ENCODE measurements around the gene PACS1. TPM values are rescaled to one million over a fixed set of nuclear protein-coding genes. Genes with fewer than 3 reads are reported as not detected.

Gene PACS1
- total RNA-seq, 1 donor from 2014 or later: 50.8 TPM

GRCh38 chr11:66207816-66208215 lies 137.7 kb downstream of the PACS1 start:
- Histone ChIP-seq H3K27ac (no peak overlapping the region), H3K4me3 (no peak overlapping the region), H3K36me3 (peaks cover 24% of the 10 kb centered on the region), H3K9me3 (peaks cover 2% of the 10 kb centered on the region), H3K4me1 (no peaks in the 10 kb centered on the region), H3K27me3 (ENCODE audit: low read depth) (no peaks in the 10 kb centered on the region)
- intact Hi-C loops (cut with DNase I): no loop called here
- TF ChIP-seq CTCF (IDR thresholded peaks at IDR 0.05): no peak
- ATAC-seq (no peak), DNase-seq (no peak)

DNA sequence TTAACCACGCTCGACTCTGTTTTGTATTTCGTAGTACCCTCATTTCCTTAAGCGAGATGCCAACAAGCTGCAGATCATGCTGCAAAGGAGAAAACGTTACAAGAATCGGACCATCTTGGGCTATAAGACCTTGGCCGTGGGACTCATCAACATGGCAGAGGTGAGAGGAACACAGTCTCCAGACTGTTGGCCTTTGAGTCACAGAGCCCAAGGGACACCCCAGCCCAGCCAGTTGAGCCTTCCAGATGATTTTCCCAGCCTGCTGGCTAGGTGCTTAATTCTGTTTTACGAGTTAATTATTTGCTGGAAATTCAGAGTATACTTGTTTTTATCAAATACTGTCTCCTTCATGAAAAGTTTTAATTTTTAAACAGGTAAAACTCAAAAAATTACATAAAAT lies 141.0 kb downstream of the PACS1 start:
- no peaks in the 10 kb centered on the region for H3K27me3 ChIP-seq (ENCODE audit: low read depth)
- H3K4me3 ChIP-seq: no peak overlapping the region
- H3K27ac ChIP-seq: no peak overlapping the region
- H3K4me1 ChIP-seq: no peaks in the 10 kb centered on the region
- peaks cover 43% of the 10 kb centered on the region for H3K36me3 ChIP-seq
- H3K9me3 ChIP-seq: no peaks in the 10 kb centered on the region
- ATAC-seq (no peak), DNase-seq (no peak)
- intact Hi-C loops (cut with DNase I): no loop called here
- no peak for TF ChIP-seq CTCF (IDR thresholded peaks at IDR 0.05)

DNA sequence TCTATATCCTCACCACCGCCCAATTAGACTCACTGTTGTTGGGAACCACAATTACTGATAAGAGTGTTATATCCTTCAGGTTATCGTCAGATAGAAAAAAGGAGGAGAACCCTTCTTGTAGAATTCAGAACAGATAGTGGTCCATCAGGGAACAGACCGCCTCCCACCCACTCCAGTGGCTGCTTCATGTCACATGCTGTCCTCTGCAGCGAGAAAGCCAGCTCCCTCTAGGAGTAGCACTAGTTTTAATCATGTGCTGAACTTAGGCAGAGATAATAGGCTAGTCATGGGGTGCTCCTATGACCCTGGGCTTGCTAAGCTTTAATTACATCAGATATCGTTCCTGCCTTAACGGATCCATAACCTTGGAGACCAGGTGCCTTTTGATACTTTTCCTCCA lies 146.8 kb downstream of the PACS1 start:
- Histone ChIP-seq H3K4me1 (no peaks in the 10 kb centered on the region), H3K27me3 (ENCODE audit: low read depth) (no peaks in the 10 kb centered on the region), H3K4me3 (no peak overlapping the region), H3K9me3 (no peaks in the 10 kb centered on the region), H3K27ac (no peak overlapping the region), H3K36me3 (peaks cover 76% of the 10 kb centered on the region)
- TF ChIP-seq CTCF (IDR thresholded peaks at IDR 0.05): no peak
- ATAC-seq (no peak), DNase-seq (no peak)
- intact Hi-C loops (cut with DNase I): no loop called here

DNA sequence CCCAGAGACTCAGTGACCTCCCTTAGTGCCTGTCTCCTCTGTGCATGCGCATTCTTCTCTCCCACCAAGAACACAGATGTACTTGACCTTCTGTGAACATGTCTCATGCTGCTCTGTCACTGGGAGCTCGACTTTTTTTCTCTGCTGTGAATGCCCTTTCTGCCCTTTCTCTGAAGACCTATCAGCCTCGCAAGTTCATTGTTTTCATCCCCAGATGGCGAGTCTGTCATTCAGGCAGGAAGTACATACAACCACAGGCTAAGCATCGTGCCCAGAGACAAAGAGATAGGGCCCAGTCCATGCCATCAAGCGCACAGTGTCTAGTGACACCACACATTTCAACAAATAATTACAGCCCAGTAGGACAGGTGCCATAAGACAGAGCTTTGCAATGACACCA lies 148.0 kb downstream of the PACS1 start:
- no peak overlapping the region for H3K27ac ChIP-seq
- H3K4me3 ChIP-seq: no peak overlapping the region
- no peak for TF ChIP-seq CTCF (IDR thresholded peaks at IDR 0.05)
- DNase-seq (no peak), ATAC-seq (no peak)
- H3K36me3 ChIP-seq: peaks cover 70% of the 10 kb centered on the region
- intact Hi-C loops (cut with DNase I): no loop called here
- no peaks in the 10 kb centered on the region for H3K27me3 ChIP-seq (ENCODE audit: low read depth)
- H3K4me1 ChIP-seq: peaks cover 3% of the 10 kb centered on the region
- no peaks in the 10 kb centered on the region for H3K9me3 ChIP-seq

DNA sequence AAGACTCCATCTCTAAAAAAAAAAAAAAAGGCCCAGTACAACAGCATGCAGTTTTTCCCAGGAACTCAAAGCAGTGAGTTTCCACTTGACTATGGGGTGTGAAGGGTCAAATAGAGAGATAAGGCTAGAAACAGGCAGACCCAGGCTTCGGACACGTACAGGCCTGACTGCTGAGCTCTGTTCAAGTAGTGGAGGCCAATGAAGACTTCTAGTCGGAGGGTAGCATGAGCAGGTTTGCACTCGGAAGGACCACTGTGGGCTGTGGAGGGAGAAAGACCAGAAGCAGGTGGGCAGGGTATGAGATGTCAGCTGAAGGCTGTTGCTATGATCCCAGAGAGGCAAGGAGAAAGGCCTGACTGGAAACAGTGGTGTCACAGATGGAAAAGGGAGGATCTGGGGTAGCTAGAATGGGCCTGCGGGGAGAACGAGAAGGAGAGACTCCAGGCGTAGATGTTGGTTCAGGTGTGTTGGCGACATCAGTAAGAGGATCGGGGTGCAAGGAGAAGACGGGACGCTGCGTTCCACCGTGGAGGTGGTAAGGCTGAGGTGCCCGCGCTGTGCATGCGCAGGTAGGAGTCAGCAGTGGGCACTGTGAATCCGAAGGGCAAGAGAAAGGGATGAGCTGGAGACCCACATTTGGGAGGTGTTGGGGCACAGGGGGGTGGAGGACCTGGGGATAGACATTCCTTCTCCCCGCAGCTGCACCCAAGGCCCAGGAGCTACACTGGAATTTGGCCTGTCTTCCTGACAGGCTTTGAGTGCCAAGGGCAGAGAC lies 149.0 kb downstream of the PACS1 start:
- Histone ChIP-seq H3K9me3 (no peaks in the 10 kb centered on the region), H3K4me1 (peaks cover 3% of the 10 kb centered on the region), H3K4me3 (no peak overlapping the region), H3K36me3 (peaks cover 67% of the 10 kb centered on the region), H3K27ac (no peak overlapping the region), H3K27me3 (ENCODE audit: low read depth) (no peaks in the 10 kb centered on the region)
- DNase-seq: no peak
- TF ChIP-seq CTCF (IDR thresholded peaks at IDR 0.05): no peak
- no peak for ATAC-seq
- intact Hi-C loops (cut with DNase I): no loop called here
